ENCODE measurements around the gene MYO10.
"Not testable (repeated sequence)": the region's sequence is repeated elsewhere in the genome, so short reads cannot be mapped to it uniquely, and the experiment has no call there.

MYO10 gene

GRCh38 chr5:16737620-16738364, 198.3 kb downstream of the MYO10 start:
- no peak for DNase-seq

- DNase-seq, result no peak
Measured at GRCh38 chr5:16737209-16737608, 198.9 kb downstream of the MYO10 start.

GRCh38 chr5:16736158-16736995, 199.7 kb downstream of the MYO10 start:
- peak in 1 of 2 experiments; percentile 21 for DNase-seq

GRCh38 chr5:16735101-16736060, 200.7 kb downstream of the MYO10 start:
- DNase-seq, result no peak

GRCh38 chr5:16733331-16734006, 202.6 kb downstream of the MYO10 start:
- DNase-seq, result no peak

- DNase-seq, result no peak
Measured at GRCh38 chr5:16732356-16732755, 203.7 kb downstream of the MYO10 start.

GRCh38 chr5:16727755-16728325, 208.2 kb downstream of the MYO10 start:
- peak; percentile 60 to 61 for DNase-seq

GRCh38 chr5:16726538-16726946, 209.5 kb downstream of the MYO10 start:
- DNase-seq, result peak; percentile 80 to 87

GRCh38 chr5:16725575-16725974, 210.5 kb downstream of the MYO10 start:
- no peak for DNase-seq

GRCh38 chr5:16723821-16724220, 212.3 kb downstream of the MYO10 start:
- peak in 1 of 2 experiments; percentile 33 for DNase-seq

- DNase-seq, result no peak
Measured at GRCh38 chr5:16722097-16722495, 214.0 kb downstream of the MYO10 start.

GRCh38 chr5:16721151-16722096, 214.7 kb downstream of the MYO10 start:
- no peak for DNase-seq

- not testable (repeated sequence) for DNase-seq
Measured at GRCh38 chr5:16718036-16718435, 218.1 kb downstream of the MYO10 start.

- DNase-seq, result no peak
Measured at GRCh38 chr5:16713386-16713928, 222.6 kb downstream of the MYO10 start.

- no peak for DNase-seq
Measured at GRCh38 chr5:16712620-16713019, 223.5 kb downstream of the MYO10 start.

- DNase-seq, result no peak
Measured at GRCh38 chr5:16712178-16712577, 223.9 kb downstream of the MYO10 start.

- DNase-seq, result no peak
Measured at GRCh38 chr5:16709691-16710433, 226.2 kb downstream of the MYO10 start.

- DNase-seq, result no peak
Measured at GRCh38 chr5:16707869-16708192, 228.3 kb downstream of the MYO10 start.

- DNase-seq, result no peak
Measured at GRCh38 chr5:16707168-16707868, 228.8 kb downstream of the MYO10 start.

Data from Kasumi-1 (cell line).